ENCODE measurements around the gene RSPH9. TPM values are rescaled to one million over a fixed set of nuclear protein-coding genes. Genes with fewer than 3 reads are reported as not detected.
A peak's percentile ranks its signal among the peaks of the same experiment; 100 is the strongest.
"Not testable (repeated sequence)": the region's sequence is repeated elsewhere in the genome, so short reads cannot be mapped to it uniquely, and the experiment has no call there.

The RSPH9 gene
- total RNA-seq, 1 donor from 2014 or later = not detected

- DNase-seq = no peak
- H3K4me3 Mint-ChIP-seq = no peak overlapping the region
- no peaks in the 10 kb centered on the region for H3K4me1 Mint-ChIP-seq
- H3K9me3 Mint-ChIP-seq = no peaks in the 10 kb centered on the region
- no peak for TF ChIP-seq CTCF (IDR thresholded peaks at IDR 0.05)
- no peak for ATAC-seq (ENCODE audit: low read depth)
- no peaks in the 10 kb centered on the region for H3K36me3 Mint-ChIP-seq (ENCODE audit: low read depth)
- no peaks in the 10 kb centered on the region for H3K27me3 Mint-ChIP-seq
- intact Hi-C loops (cut with micrococcal nuclease) = no loop called here
- CTCF ChIA-PET = no interaction called here
- no peak overlapping the region for H3K27ac Mint-ChIP-seq
- POLR2A ChIA-PET = no interaction called here
Observed at GRCh38 chr6:43658161-43658560, 13.3 kb downstream of the RSPH9 start.

DNA sequence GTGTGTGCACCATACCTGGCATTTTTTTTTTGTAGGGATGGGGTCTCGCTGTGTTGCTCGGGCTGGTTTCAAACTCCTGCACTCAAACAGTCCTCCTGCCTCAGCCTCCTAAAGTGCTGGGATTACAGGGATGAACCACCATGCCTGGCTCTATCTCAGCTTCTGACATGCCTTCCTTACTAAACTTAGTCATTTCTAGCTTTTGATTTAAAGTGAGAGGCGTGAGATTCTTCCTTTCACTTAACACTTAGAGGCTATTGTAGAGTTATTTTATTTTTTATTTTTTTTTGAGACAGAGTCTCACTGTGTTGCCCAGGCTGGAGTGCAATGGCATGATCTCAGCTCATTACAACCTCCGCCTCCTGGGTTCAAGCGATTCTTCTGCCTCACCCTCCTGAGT, 18.1 kb downstream of the RSPH9 start:
- POLR2A ChIA-PET; ATAC-seq (ENCODE audit: low read depth); H3K36me3 Mint-ChIP-seq (ENCODE audit: low read depth); H3K27ac Mint-ChIP-seq; H3K27me3 Mint-ChIP-seq; H3K9me3 Mint-ChIP-seq; intact Hi-C loops (cut with micrococcal nuclease); H3K4me3 Mint-ChIP-seq; DNase-seq: not testable (repeated sequence)
- peaks cover 11% of the 10 kb centered on the region for H3K4me1 Mint-ChIP-seq
- CTCF ChIA-PET = interaction anchor here (1.0 kb wide), 1 partner anchor 11 kb away, joined by 3 read pairs; no protein-coding TSS in a partner anchor

DNA sequence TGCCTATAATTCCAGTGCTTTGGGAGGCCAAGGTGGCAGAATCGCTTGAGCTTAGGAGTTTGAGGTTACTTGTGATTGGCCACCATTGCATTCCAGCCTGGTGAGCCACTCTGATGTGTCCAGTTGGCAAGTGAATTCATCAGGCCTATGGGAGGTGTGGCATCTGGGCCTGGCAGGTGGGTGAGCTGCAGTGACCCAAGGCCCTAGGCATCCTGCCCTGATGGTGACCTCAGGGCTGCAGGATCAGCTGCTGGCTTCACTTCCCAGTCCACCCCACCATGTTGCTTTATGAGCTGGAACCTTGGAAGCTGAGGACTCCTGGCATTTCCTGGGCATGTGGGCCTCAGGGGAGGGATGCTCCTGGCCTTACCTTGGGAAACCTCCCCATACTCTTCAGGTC, 20.5 kb downstream of the RSPH9 start:
- Mint-ChIP-seq H3K9me3 (no peaks in the 10 kb centered on the region), H3K4me3 (no peak overlapping the region), H3K4me1 (peaks cover 18% of the 10 kb centered on the region), H3K27me3 (no peaks in the 10 kb centered on the region), H3K36me3 (ENCODE audit: low read depth) (peaks cover 7% of the 10 kb centered on the region), H3K27ac (no peak overlapping the region)
- DNase-seq = no peak
- intact Hi-C loops (cut with micrococcal nuclease) = loop anchor here (5.0 kb wide), 1 partner anchor 337 kb away; no protein-coding TSS in a partner anchor
- POLR2A ChIA-PET = interaction anchor here (1.3 to 3.5 kb wide), 3 partner anchors 49 to 106 kb away, joined by 4 to 30 read pairs (median 4); partner anchors contain the start of gene VEGFA
- no peak for ATAC-seq (ENCODE audit: low read depth)
- CTCF ChIA-PET = interaction anchor here (0.8 to 7.3 kb wide), 5 partner anchors 59 to 414 kb away, joined by 3 to 99 read pairs (median 32); partner anchors contain the start of gene VEGFA
- no peak for TF ChIP-seq CTCF (IDR thresholded peaks at IDR 0.05)

DNA sequence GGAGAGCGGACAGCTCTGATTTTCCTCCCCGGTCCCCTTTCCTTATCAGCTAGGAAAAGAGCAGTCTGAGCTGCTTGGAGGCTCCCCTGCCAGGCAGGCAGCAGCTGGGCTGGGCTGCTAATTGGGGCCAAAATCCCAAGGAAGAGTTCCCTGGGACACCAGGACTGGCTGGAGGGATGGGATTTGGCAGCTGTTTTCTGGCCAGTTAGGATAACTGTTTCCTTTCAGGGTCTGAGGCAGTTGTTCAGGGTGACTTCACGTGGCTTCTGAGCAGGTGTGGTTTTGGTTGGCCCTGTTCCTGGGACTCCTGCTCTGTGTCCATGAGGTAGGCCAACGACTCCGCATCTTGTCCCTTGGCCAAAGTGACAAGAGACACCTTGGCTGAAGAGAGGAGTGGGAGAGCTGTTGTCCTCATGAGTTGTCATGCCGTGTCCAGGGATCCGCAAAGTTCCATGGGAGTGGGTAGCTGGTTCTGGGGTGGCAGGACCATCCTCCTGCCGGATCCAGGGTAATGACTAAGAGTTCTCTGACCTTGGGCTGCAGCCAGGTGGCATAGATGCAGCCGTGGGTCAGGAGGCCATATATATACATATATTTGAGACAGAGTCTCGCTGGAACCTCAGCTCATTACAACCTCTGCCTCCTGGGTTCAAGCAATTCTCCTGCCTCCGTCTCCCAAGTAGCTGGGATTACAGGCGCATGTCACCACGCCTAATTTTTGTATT, 21.5 kb downstream of the RSPH9 start:
- ChIA-PET CTCF (interaction anchor here (0.7 to 7.3 kb wide), 12 partner anchors 9 to 413 kb away, joined by 3 to 99 read pairs (median 6); partner anchors contain the start of gene VEGFA), POLR2A (interaction anchor here (0.9 to 3.5 kb wide), 5 partner anchors 37 to 413 kb away, joined by 3 to 30 read pairs (median 4); partner anchors contain the start of genes GTPBP2 and VEGFA)
- ATAC-seq (ENCODE audit: low read depth) (no peak), DNase-seq (no peak)
- no peaks in the 10 kb centered on the region for H3K27me3 Mint-ChIP-seq
- no peaks in the 10 kb centered on the region for H3K9me3 Mint-ChIP-seq
- H3K4me3 Mint-ChIP-seq = no peak overlapping the region
- peaks cover 18% of the 10 kb centered on the region for H3K4me1 Mint-ChIP-seq
- H3K36me3 Mint-ChIP-seq (ENCODE audit: low read depth) = peaks cover 17% of the 10 kb centered on the region
- H3K27ac Mint-ChIP-seq = no peak overlapping the region
- intact Hi-C loops (cut with micrococcal nuclease) = loop anchor here (5.0 kb wide), 1 partner anchor 336 kb away; no protein-coding TSS in a partner anchor
- TF ChIP-seq CTCF (IDR thresholded peaks at IDR 0.05) = no peak

DNA sequence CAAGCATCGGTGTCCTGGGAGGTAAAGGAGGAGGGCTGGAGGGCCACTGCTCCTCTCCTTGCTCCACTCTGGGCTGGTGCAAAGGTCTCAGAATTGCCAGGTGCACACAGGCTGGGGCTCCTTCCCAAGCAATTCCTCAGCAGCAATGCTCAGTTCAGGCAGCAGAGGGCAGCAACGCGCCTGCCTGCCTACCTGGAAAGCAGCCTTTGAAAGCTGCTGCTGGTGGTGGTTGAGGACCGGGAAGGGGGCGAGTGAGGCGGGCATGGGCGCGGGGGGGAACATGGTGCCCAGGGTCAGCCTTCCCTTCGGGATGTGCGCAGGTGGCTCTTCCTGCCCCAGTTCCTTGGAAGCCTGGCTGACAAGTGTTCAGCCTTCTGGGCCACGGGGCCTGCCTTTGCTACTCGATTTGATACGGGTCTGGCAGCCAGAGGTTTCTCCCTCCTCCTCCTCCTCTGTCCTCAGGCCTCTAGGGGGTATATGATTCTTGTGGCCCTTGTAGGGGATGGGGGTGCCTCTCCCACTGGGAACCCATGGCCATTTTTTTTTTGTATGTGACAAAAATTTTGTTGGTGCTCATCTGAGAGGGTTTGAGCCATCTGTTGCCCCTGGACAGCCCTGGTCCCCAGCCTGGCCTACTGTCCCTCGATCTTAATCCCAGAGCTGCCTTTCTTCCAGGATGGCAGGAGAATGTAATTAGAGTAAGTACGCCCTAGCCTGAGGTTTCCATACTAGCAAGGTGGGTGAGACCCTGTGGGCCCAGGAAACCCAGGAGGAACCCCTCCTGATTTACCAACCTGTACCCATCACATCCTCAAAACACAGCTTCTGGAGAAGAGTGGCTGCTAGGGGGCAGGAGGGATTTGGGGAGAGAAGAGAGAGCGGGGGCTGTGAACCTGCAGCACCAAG, 22.7 kb downstream of the RSPH9 start:
- H3K27me3 Mint-ChIP-seq = no peaks in the 10 kb centered on the region
- peaks cover 26% of the 10 kb centered on the region for H3K36me3 Mint-ChIP-seq (ENCODE audit: low read depth)
- peak overlapping the region; percentile 36 for H3K4me3 Mint-ChIP-seq
- H3K27ac Mint-ChIP-seq = peak overlapping the region; percentile 64
- intact Hi-C loops (cut with micrococcal nuclease) = loop anchor here (1.0 to 5.0 kb wide), 13 partner anchors 20 to 412 kb away; partner anchors contain the start of genes GTPBP2 and MRPS18A
- peak; percentile 84 for DNase-seq
- ATAC-seq (ENCODE audit: low read depth) = peak; percentile 80
- POLR2A ChIA-PET = interaction anchor here (0.8 to 3.5 kb wide), 9 partner anchors 13 to 412 kb away, joined by 3 to 30 read pairs (median 3); partner anchors contain the start of genes GTPBP2 and VEGFA
- CTCF ChIA-PET = interaction anchor here (0.7 to 7.3 kb wide), 22 partner anchors 11 to 412 kb away, joined by 3 to 99 read pairs (median 4); partner anchors contain the start of gene VEGFA
- H3K9me3 Mint-ChIP-seq = no peaks in the 10 kb centered on the region
- H3K4me1 Mint-ChIP-seq = peaks cover 18% of the 10 kb centered on the region
- peak; percentile 42 for TF ChIP-seq CTCF (IDR thresholded peaks at IDR 0.05)
